ENCODE measurements around the gene FYCO1.

DNA sequence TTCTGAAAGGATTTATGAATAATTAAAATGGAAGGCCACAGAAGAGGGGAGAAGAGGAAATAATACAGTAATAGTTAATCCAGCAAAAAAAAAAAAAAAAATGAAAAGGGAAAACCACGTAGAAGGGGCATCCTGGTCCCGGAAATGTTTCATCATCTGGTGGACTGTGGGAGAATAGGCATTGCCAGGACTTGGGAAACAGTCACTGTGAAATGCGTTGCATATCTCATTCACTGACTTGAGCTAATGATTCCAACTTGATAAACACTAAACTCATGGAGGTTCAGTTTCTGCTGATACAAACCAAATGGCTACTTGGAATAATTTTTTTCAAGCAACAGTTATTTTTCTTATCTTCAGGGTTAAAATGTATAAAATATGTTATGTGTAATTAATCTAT, 28.5 kb upstream of the FYCO1 start:
- no peak for TF ChIP-seq CTCF (conservative IDR thresholded peaks at IDR 0.05 in 1 of 2, IDR thresholded peaks at IDR 0.05 in 1 of 2; ENCODE audit: extremely low read depth in 1 of 2, insufficient read depth in 1 of 2, low read depth in 1 of 2, low read length in 2 of 2)
- no peak for TF ChIP-seq EZH2 (IDR thresholded peaks at IDR 0.05; ENCODE audit: borderline replicate concordance, low read length)
